HepG2 (cell line): ENCODE measurements around the gene RIPK1. TPM values are rescaled to one million over a fixed set of nuclear protein-coding genes. Genes with fewer than 3 reads are reported as not detected.

Experiments used
- CENPBD1 ChIP-seq: sonication (generic); formaldehyde crosslinking; IDR thresholded peaks from 2 replicates; pipeline ENCODE4 v1.8.0; 2022; ENCODE audit warnings: missing genetic modification reagents, low read depth, mild to moderate bottlenecking, borderline replicate concordance
- CERS6 ChIP-seq: sonication (generic); formaldehyde crosslinking; IDR thresholded peaks from 2 replicates; pipeline ENCODE4 v1.5.0; 2020; ENCODE audit warnings: missing genetic modification reagents
- FOXJ3 ChIP-seq: sonication (generic); formaldehyde crosslinking; IDR thresholded peaks from 2 replicates; pipeline ENCODE4 v1.4.0; 2020; ENCODE audit warnings: missing genetic modification reagents, mild to moderate bottlenecking, borderline replicate concordance
- HINFP ChIP-seq: sonication (generic); formaldehyde crosslinking; IDR thresholded peaks from 2 replicates; pipeline ENCODE4 v1.4.0; 2020; ENCODE audit warnings: low read depth, mild to moderate bottlenecking, missing genetic modification reagents
- HMGXB4 ChIP-seq, 2 experiments: sonication (generic) in 1 of 2; formaldehyde crosslinking in 1 of 2; IDR thresholded peaks; 2 replicates each; pipeline versions ENCODE4 v1.4.0 to v1.6.1; 2018 to 2020; ENCODE audit warnings: missing genetic modification reagents in 2 of 2, borderline replicate concordance in 1 of 2, low read depth in 1 of 2, mild to moderate bottlenecking in 1 of 2, missing biosample characterization in 1 of 2
- KMT2A ChIP-seq: sonication (generic); formaldehyde crosslinking; IDR thresholded peaks from 2 replicates; pipeline ENCODE4 v1.4.0; 2020; ENCODE audit warnings: missing genetic modification reagents
- MBNL3 ChIP-seq: fragments of 250-450 bp; sonication (Bioruptor Pico); conservative IDR thresholded peaks from 2 replicates; pipeline ENCODE4 v1.8.0; 2022; ENCODE audit warnings: mild to moderate bottlenecking, inconsistent platforms
- MYNN ChIP-seq: sonication (generic); formaldehyde crosslinking; IDR thresholded peaks from 2 replicates; pipeline ENCODE4 v1.4.0; 2020; ENCODE audit warnings: mild to moderate bottlenecking, low read depth, missing genetic modification reagents
- RNF219 ChIP-seq: sonication (generic); formaldehyde crosslinking; IDR thresholded peaks from 2 replicates; pipeline ENCODE4 v1.5.0; 2020; ENCODE audit warnings: mild to moderate bottlenecking, missing genetic modification reagents
- SMARCE1 ChIP-seq: fragments of 450-650 bp; IDR thresholded peaks from 2 replicates; pipeline ENCODE4 v1.6.1; 2017; ENCODE audit warnings: borderline replicate concordance
- TBL1XR1 ChIP-seq: fragments of 150-350 bp; IDR thresholded peaks from 2 replicates; pipeline ENCODE4 v1.6.1; 2014; ENCODE audit warnings: borderline replicate concordance, low read length; ENCODE audit not compliant: partially characterized antibody
- TBP ChIP-seq: sonication (generic); formaldehyde crosslinking; IDR thresholded peaks from 2 replicates; pipeline ENCODE4 v1.5.0; 2020; ENCODE audit warnings: missing genetic modification reagents
- TGIF2 ChIP-seq: IDR thresholded peaks from 2 replicates; pipeline ENCODE4 v1.6.1; 2016; ENCODE audit warnings: control low read depth, missing compliant biosample characterization
- ZC3H13 ChIP-seq: sonication (generic); formaldehyde crosslinking; IDR thresholded peaks from 2 replicates; pipeline ENCODE4 v1.8.1; 2023; ENCODE audit warnings: mild to moderate bottlenecking, missing genetic modification reagents, moderate library complexity
- ZNF776 ChIP-seq: sonication (generic); formaldehyde crosslinking; IDR thresholded peaks from 2 replicates; pipeline ENCODE4 v1.4.0; 2020; ENCODE audit warnings: mild to moderate bottlenecking, missing genetic modification reagents
- ZNF878 ChIP-seq: sonication (generic); formaldehyde crosslinking; IDR thresholded peaks from 2 replicates; pipeline ENCODE4 v1.8.1; 2023; ENCODE audit warnings: mild to moderate bottlenecking, missing genetic modification reagents, moderate library complexity
- ZZZ3 ChIP-seq: sonication (generic); formaldehyde crosslinking; IDR thresholded peaks from 2 replicates; pipeline ENCODE4 v1.4.0; 2020; ENCODE audit warnings: missing genetic modification reagents, mild to moderate bottlenecking, borderline replicate concordance
- polyA plus RNA-seq, 8 experiments: library from polyadenylated mRNA; depleted of rRNA in 3 of 8; stranded (reverse) in 7 of 8; unstranded in 1 of 8; fragments of >200 nt; fragmentation: Illumina TruSeq in 4 of 8; extraction: Trizol in 4 of 8; gene quantifications; 2 replicates each; pipeline versions ENCODE4 v1.2.1 to v1.2.3, GENCODE V29; 2011 to 2016; ENCODE audit warnings: low read depth in 4 of 8, missing spikeins in 1 of 8, mixed read lengths in 1 of 8; ENCODE audit not compliant: insufficient read depth in 1 of 8
- total RNA-seq, 5 experiments: library from RNA; depleted of rRNA; stranded (reverse); fragments of >200 nt; fragmentation: Illumina TruSeq; extraction: Trizol; gene quantifications; 2 replicates each; pipeline ENCODE4 v1.2.3, GENCODE V29; 2016; ENCODE audit warnings: low read depth in 1 of 5

RIPK1 gene
- total and polyA plus RNA-seq, 2 of the 13 experiments (the other 11 are each of a cell fraction or from before 2014, with no cell fraction given): 9.0 to 10.3 TPM

GRCh38 chr6:3162565-3163247 lies 94.4 kb downstream of the RIPK1 start (continued):
- TF ChIP-seq TGIF2 (CRISPR knock-in tag): no peak
- no peak; the same call in 1 of the 2 replicates for TF ChIP-seq ZNF878
- TF ChIP-seq HMGXB4 (CRISPR knock-in tag; IDR thresholded peaks at IDR 0.05; ENCODE audit: borderline replicate concordance in 1 of 2, low read depth in 1 of 2): peak in 1 of 2 experiments; percentile 86; a peak in 2 of 4 replicates
- TF ChIP-seq TBL1XR1: no peak
- no peak for TF ChIP-seq ZZZ3 (CRISPR knock-in tag)
- TF ChIP-seq ZNF776 (CRISPR knock-in tag): peak; percentile 96; the same call in 1 of the 2 replicates
- peak; percentile 93 for TF ChIP-seq ZC3H13 (CRISPR knock-in tag)
- TF ChIP-seq CERS6 (CRISPR knock-in tag): no peak; the same call in 1 of the 2 replicates
- no peak for TF ChIP-seq CENPBD1
- TF ChIP-seq HINFP (CRISPR knock-in tag): peak; percentile 73; the same call in 1 of the 2 replicates
- no peak for TF ChIP-seq RNF219 (CRISPR knock-in tag)
- no peak for TF ChIP-seq SMARCE1
- TF ChIP-seq FOXJ3 (CRISPR knock-in tag): no peak
- peak; percentile 80 for TF ChIP-seq KMT2A (CRISPR knock-in tag)
- no peak for TF ChIP-seq MBNL3
- TF ChIP-seq MYNN (CRISPR knock-in tag): peak; percentile 73; the same call in 1 of the 2 replicates
- no peak for TF ChIP-seq TBP
